Glomerular endothelial cell (primary cell): ENCODE results near the gene NXPH4. TPM values are rescaled to one million over a fixed set of nuclear protein-coding genes. Genes with fewer than 3 reads are reported as not detected.

Source experiments
- DNase-seq: peaks from one replicate; pipeline ENCODE4 v3.0.0-alpha.2; 2011; ENCODE audit warnings: low read depth, low spot score; ENCODE audit errors: extremely low read depth
- total RNA-seq: library from RNA; depleted of rRNA; stranded (reverse); fragments of >200 nt; gene quantifications from 2 replicates; pipeline ENCODE4 v1.2.3, GENCODE V29; 2015

NXPH4 gene
- 0.05 and 2.5 TPM in 2 replicates for total RNA-seq

DNA sequence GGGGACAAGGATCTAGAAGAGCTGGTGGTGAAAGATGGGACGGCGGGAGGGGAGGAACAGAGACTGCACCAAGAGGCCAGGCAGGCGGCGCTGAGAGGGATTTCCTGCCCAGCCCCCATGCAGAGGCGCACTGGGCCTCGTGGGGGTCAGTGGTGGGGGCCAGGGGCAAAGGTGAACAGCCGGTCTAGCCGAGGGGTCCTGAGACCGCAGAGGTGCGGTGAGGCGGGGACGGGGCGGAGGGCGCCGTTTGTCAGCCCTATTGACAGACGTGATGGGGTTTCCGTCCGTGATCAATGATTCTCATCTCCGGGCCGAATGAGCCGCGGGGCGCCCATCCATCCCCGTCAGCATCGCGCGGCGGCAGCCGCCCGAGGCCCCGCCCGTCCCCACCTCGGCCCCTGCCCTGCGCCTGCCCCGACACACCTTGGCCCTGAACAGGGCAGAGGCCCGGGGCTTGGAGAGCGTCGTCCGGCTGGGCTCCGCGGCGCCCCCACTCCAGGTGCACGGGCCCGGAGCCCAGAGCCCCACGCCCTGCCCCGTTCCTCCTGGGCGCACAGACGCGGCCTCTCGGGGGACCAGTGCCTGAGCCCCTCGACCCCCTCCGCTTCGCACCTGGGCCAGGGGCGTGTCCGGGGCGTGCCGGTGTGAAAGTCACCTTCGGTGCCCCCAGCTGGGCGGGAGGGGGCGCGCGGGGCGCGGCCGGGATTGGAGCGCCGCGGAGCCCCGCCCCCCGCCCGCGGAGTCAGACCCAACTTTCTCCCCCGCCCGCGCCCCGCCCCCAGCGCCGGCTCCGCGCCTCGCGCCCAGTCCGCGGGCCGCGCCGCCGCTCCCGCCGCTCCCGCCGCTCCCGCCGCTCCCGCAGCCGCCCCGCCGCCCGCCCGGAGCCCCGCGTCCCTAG is at the start of gene NXPH4:
Gene NXPH4 (plus strand): TSS at position 781 of the 898 bp plus-strand sequence. CDS start 176 bp downstream, outside the sequence.
- no peak for DNase-seq

DNA sequence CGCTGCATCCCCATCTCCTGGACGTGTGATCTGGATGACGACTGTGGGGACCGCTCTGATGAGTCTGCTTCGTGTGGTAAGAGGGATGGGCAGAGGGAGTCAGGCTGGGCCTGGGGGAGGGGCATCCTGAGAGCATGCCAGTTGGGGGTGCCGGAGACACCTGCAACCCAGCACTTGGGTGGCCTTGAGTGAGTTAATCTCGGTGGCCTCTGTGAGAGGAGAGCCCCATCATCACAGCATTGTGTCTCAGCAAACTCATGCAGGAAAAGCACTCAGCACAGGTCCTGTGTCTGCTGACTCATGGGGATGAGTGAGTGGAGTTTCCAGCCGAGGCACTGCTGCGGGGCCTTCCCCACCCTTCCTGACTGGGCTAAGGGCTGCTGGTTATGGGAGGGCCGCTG is 49.6 kb upstream of the NXPH4 start:
- DNase-seq, result no peak

DNA sequence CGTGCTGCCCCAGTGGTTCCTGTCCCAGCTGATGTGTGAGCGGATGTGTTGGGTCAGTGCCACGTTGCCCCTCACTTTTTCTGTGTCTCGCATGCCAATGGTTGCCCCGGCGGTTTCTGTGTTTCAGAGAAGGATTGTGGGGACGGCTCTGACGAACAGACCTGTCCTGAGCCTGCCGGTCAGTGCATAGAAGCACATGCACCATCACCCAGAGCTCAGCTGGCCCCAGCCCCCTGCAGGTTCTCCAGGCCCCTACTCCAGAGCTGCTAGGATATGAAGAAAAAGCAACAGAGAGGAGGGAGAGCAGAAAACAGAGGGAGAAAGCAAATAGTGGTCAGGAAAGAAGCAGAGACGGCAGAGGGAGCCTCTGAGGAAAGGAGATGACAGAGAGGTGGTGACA is 48.5 kb upstream of the NXPH4 start:
- no peak for DNase-seq

DNA sequence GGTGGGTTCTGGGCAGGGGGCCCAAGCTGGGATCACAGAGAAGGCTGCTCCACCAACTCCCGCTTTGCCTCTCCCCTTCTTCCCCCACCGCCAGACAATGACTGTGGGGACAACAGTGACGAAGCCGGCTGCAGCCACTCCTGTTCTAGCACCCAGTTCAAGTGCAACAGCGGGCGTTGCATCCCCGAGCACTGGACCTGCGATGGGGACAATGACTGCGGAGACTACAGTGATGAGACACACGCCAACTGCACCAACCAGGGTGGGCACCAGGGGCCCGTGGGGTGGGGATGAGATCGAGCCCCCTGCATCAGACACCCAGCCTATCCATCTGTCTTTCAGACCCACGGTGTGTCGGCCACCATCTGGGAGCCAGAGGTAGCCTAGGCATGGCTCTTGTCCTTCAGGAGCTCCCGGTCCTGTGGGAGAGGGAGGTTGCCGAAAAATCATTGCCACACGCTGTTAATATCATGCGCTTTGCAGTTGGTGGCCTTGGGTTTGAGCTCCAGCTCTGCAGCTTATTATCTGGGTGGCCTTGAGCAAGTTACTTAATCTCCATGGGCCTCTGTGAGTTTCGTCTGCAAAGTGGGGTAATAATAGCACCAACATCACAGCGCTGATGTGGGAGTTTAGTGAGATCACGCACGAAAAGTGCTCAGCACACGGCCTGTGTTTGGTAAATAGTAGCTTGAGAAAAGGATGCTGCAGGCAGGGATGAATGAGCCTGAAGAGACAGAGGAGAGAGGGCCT is 47.4 kb upstream of the NXPH4 start:
- DNase-seq, result no peak

DNA sequence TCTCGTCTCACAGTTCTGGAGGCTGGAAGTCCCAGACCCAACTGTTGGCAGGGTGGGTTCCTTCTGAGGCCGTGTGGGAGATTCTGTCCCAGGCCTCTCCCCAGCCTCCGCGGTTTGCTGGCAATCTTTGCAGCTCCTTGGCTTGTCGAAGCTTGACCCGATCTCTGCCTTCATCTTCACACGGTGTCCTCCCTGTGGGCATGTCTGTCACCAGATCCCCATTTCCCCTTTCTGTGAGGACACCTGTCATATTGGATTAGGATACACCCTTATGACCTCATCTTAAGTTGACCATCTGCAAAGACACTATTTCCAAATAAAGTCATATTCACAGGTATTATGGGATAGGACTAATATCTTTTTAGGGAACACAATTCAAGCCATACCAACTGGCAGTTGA is 46.6 kb upstream of the NXPH4 start:
- DNase-seq, result no peak

DNA sequence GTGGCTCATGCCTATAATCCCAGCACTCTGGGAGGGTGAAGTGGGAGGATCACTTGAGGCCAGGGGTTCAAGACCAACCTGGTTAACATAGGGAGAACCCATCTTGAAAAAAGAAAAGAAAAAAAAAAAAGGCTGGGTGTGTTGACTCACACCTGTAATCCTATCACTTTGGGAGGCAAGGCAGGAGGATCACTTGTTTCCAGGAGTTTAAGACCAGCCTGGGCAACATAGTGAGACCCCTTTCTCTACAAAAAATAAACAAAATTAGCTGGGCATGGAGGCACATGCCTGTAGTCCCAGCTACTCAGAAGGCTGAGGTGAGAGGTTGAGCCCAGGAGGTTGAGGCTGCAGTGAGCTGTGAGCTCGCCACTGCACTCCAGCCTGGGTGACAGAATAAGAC is 46.2 kb upstream of the NXPH4 start:
- DNase-seq, result no peak

DNA sequence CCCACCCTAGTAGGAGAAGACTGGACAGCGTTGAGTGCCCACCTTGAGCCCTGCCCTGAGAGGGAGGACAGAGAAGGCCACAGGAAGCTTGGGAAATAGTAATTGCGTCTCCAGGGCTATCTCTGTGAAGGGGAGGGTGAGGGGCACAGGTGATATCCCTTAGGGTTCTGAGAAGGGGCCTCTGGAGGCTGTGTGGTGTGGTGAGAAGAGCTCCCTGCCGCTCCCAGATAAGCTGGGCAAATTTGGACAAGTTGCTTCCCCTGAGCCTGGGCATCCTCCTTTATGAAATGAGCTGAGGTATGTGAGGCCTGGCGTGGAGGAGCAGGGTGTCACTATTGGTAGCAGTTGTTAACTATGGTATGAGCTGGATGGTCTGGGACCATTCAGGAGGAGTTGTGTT is 45.7 kb upstream of the NXPH4 start:
- no peak for DNase-seq

DNA sequence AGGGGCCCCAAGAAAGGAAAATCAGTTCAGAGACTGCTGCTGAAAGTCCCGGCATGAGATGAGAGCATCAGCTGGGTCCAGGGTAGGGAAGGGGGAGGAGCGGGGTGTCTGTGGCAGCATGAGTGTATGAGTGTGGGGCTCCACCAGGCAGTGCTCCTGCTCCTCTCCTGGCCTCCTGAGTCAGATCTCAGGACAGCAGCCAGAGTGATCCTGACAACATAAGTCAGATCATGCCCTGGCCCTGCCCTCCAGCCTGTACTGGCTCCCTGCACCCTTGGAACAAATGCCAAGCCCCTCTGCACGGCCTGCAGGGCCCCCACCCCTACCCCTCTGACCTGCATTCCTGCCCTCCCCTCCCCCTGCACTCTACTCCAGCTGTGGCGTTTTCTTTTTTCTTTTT is 44.9 kb upstream of the NXPH4 start:
- no peak for DNase-seq

DNA sequence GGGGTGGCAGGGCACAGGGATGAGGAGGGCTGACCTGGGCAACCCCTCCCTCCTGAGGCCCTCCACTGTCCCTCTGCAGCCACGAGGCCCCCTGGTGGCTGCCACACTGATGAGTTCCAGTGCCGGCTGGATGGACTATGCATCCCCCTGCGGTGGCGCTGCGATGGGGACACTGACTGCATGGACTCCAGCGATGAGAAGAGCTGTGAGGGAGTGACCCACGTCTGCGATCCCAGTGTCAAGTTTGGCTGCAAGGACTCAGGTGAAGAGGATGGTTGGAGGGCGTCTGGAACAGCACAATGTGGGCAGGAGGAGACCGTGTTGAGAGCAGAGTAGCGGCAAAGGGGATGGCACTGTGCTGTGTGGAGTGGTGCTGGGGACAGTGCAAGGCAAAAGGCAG is 43.5 kb upstream of the NXPH4 start:
- no peak for DNase-seq

DNA sequence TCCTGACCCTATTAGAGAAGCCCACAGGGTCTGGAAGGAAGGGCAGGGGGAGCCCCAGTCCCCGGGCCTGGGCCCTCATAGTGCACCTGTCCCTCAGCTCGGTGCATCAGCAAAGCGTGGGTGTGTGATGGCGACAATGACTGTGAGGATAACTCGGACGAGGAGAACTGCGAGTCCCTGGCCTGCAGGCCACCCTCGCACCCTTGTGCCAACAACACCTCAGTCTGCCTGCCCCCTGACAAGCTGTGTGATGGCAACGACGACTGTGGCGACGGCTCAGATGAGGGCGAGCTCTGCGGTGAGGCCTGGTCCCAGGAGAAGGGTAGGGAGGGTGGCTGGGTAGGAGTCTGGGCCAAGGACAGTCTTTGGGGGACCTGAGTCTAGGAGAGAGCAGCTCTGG is 42.9 kb upstream of the NXPH4 start:
- no peak for DNase-seq

DNA sequence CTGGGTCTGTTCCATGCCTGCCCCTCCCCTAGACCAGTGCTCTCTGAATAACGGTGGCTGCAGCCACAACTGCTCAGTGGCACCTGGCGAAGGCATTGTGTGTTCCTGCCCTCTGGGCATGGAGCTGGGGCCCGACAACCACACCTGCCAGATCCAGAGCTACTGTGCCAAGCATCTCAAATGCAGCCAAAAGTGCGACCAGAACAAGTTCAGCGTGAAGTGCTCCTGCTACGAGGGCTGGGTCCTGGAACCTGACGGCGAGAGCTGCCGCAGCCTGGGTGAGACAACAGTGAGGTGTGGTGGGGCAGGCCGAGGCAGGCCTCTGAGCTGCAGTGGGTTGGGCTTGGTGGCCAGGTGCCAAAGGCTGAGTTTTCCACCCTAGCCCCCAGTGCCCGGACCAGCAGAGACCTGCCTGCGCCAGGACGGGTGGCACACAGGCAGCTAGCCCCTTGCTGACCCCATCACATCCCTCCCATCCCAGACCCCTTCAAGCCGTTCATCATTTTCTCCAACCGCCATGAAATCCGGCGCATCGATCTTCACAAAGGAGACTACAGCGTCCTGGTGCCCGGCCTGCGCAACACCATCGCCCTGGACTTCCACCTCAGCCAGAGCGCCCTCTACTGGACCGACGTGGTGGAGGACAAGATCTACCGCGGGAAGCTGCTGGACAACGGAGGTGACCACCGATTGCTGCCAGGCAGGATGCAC is 41.0 kb upstream of the NXPH4 start:
- DNase-seq, result no peak

DNA sequence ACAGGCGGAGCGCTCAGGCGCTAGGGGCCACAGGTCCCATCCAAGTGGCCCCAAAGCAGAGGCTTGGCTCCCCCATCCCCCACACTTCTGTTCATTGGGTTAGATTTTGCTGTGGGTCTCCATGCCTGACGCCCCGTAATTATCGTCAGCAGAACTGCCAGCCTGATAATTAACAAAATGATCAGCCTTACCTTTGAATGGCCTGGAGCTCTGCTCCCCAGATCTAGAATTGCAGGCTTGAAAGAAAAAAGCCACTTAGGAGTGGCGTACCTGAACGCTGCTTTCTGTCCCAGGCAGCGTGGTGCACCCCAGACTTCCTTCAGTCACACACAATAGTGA is 40.5 kb upstream of the NXPH4 start:
- no peak for DNase-seq

DNA sequence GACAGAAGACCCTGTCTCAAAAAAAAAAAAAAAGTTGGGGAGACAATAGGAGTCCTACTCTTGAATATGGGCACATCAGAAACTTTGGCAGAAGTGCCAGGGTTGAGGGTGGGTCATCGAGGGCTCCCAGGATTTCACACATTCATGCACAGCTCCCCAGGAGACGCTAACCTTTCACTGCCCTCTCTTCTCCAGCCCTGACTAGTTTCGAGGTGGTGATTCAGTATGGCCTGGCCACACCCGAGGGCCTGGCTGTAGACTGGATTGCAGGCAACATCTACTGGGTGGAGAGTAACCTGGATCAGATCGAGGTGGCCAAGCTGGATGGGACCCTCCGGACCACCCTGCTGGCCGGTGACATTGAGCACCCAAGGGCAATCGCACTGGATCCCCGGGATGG is 39.7 kb upstream of the NXPH4 start:
- DNase-seq, result no peak

DNA sequence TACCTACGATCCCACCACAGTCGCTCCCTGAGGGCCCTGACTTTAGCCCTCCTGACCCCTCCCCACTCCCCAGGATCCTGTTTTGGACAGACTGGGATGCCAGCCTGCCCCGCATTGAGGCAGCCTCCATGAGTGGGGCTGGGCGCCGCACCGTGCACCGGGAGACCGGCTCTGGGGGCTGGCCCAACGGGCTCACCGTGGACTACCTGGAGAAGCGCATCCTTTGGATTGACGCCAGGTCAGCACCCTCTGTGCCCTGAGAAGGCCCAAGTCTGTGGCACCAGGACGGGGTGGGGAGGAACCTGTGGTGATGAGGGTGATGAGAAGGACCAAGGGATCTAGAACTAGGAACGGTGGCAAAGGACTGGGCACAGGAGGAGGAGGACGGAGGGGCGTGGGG is 39.2 kb upstream of the NXPH4 start:
- DNase-seq, result no peak

DNA sequence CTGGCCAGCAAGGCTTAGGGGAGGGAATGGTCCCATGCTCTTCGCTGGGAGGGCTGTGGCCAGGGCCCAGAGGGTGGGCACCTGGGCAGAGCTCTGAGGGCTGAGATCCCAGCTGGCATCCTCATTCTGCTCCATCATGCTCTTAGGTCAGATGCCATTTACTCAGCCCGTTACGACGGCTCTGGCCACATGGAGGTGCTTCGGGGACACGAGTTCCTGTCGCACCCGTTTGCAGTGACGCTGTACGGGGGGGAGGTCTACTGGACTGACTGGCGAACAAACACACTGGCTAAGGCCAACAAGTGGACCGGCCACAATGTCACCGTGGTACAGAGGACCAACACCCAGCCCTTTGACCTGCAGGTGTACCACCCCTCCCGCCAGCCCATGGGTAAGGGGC is 38.4 kb upstream of the NXPH4 start:
- DNase-seq, result no peak

DNA sequence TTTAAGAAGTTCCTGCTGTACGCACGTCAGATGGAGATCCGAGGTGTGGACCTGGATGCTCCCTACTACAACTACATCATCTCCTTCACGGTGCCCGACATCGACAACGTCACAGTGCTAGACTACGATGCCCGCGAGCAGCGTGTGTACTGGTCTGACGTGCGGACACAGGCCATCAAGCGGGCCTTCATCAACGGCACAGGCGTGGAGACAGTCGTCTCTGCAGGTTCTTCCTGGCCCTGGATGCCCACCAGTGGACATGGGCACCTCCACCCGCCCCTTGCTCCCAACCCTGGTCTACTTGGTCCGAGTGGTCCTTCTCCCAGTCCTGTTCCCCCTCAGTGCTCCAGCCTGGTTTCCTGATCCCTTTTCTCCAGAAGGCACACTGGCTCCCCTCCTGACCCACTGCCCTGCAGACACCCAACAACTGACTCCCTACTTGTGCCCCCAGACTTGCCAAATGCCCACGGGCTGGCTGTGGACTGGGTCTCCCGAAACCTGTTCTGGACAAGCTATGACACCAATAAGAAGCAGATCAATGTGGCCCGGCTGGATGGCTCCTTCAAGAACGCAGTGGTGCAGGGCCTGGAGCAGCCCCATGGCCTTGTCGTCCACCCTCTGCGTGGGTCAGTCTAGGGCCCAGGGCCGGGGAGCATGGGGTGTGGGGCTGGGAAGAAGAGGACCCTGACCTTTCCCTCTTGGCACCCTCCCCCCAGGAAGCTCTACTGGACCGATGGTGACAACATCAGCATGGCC is 37.1 kb upstream of the NXPH4 start:
- DNase-seq, result no peak

DNA sequence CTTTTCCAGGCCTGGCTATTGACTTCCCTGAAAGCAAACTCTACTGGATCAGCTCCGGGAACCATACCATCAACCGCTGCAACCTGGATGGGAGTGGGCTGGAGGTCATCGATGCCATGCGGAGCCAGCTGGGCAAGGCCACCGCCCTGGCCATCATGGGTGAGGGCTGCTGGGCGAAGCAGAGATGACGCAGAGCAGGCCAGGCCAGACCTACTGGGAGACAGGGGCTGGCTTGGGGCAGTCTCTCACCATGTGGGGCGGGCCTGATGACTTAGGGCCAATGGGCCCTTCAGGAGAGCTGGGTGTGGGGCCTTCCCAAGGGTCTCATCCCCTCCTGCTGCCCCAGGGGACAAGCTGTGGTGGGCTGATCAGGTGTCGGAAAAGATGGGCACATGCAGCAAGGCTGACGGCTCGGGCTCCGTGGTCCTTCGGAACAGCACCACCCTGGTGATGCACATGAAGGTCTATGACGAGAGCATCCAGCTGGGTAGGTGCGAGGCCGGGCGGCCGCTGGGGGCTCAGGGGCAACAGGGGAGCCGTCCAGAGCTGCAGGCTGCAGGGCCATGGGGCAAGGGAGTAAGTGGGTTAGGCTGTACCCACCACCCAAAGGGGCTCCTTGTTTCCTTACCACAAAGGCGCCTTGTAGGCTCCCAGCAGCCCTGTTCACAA is 36.1 kb upstream of the NXPH4 start:
- no peak for DNase-seq

DNA sequence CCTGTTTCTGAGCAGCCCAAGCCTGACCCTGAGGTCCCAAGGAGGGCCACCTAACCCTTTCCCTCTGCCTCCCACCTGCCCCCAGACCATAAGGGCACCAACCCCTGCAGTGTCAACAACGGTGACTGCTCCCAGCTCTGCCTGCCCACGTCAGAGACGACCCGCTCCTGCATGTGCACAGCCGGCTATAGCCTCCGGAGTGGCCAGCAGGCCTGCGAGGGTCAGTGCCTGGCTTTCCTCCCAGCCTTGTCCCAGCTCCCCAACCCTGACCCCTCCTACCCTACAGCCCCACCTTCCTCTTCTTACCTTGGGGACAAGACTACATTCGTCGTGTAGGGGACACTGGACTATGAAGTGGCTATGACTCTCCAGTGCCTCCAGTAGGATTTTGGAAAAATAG is 35.5 kb upstream of the NXPH4 start:
- DNase-seq, result no peak

DNA sequence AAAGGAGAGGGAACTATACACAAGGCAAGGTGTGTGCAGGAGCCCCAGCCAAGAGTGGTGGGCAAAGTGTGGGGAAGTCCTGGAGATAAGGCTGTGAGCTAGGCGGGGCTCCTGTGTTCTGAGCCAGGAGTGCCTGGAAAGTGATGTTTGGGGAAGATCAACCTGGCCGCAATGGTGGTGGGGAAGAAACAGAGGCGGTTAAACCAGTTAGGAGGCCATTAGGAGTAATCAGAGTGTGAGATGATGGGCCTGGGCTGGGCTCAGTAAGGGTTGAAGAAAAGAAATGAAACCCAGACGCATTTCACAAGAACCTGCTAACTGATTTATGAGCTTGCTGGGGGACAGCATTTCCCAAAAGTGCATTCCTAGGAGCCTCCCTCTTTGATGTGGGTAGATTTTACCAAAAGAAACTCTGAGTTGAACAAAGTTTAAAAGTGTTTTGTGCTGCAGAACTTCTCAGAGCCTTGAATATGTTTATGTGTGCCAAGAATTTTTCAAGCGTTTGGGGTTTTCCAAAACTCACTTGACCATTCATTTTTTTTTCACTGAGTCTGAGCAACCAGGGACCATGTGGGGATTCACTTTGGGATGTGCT is 34.9 kb upstream of the NXPH4 start:
- DNase-seq, result no peak
